Heart right ventricle (tissue), 16 donors: ENCODE measurements around the gene ATXN7. TPM values are rescaled to one million over a fixed set of nuclear protein-coding genes. Genes with fewer than 3 reads are reported as not detected.

Experiments used
- ATAC-seq, 8 donors: fragments of 200-7000 bp; cut with Tn5 transposase; one replicate each; pipeline ENCODE4 v1.9.1; 2020; ENCODE audit warnings: mild to moderate bottlenecking in 8 of 8, moderate library complexity in 8 of 8, moderate number of reproducible peaks in 1 of 8
- DNase-seq, 2 donors: peaks; one replicate each; pipeline ENCODE4 v3.0.0-alpha.2; 2020
- H3K27ac ChIP-seq, 10 donors: fragments of 200-600 bp; sonication (generic) in 2 of 10; one replicate each; pipeline versions ENCODE4 v1.5.0 to v1.8.0; 2020 to 2022; ENCODE audit warnings: mild to moderate bottlenecking in 3 of 10
- H3K27me3 ChIP-seq, 7 donors: fragments of 200-600 bp; one replicate each; pipeline ENCODE4 v1.8.0; 2021 to 2022; ENCODE audit warnings: mild to moderate bottlenecking in 2 of 7
- H3K36me3 ChIP-seq, 9 donors: fragments of 200-600 bp; sonication (generic) in 1 of 9; one replicate each; pipeline versions ENCODE4 v1.5.0 to v1.8.0; 2020 to 2022; ENCODE audit warnings: mild to moderate bottlenecking in 2 of 9
- H3K4me1 ChIP-seq, 9 donors: fragments of 200-600 bp; sonication (generic) in 1 of 9; one replicate each; pipeline versions ENCODE4 v1.5.0 to v1.8.0; 2020 to 2022; ENCODE audit warnings: mild to moderate bottlenecking in 4 of 9
- H3K4me3 ChIP-seq, 10 donors: fragments of 200-600 bp; sonication (generic) in 2 of 10; one replicate each; pipeline versions ENCODE4 v1.5.0 to v1.8.0; 2020 to 2022; ENCODE audit warnings: mild to moderate bottlenecking in 7 of 10, moderate library complexity in 2 of 10
- H3K9me3 ChIP-seq, 11 donors: fragments of 200-600 bp in 10 of 11; sonication (generic) in 2 of 11; one replicate each; pipeline versions ENCODE4 v1.5.0 to v1.8.0; 2013 to 2022; ENCODE audit warnings: mild to moderate bottlenecking in 2 of 11, control low read depth in 1 of 11, moderate library complexity in 1 of 11
- WGBS, 2 donors: extraction: QIAGEN DNeasy Blood & Tissue Kit; methylation state at CpG; one replicate each; pipeline ENCODE4 v1.1.7; 2013; ENCODE audit warnings: inconsistent platforms in 1 of 2; 5-methylcytosine and 5-hydroxymethylcytosine counted together
- intact Hi-C, 10 donors: fragments of 100-400 bp; cut with DNase I; formaldehyde crosslinking; loops; one replicate each; pipeline versions ENCODE4 v1.11.1 to v1.14.2; 2022
- polyA plus RNA-seq, 2 donors: library from polyadenylated mRNA; stranded (reverse); fragments of 200-250 nt; gene quantifications; one replicate each; pipeline ENCODE4 v1.2.3, GENCODE V29; 2013
- total RNA-seq, 10 donors: library from RNA; stranded (reverse); fragmentation: NEBNext Ultra II Directional in 3 of 10; extraction: Animal tissue kit (Norgen Biotek cat#: 25700) in 3 of 10; gene quantifications; one replicate each; pipeline versions ENCODE4 v1.2.1 to v1.2.4, GENCODE V29; 2021 to 2023
- TF ChIP-seq, protein P1 (sequence below), 9 donors: fragments of 200-600 bp; sonication (generic) in 2 of 9; IDR thresholded peaks; one replicate each; pipeline versions ENCODE4 v1.5.0 to v1.8.0; 2021 to 2022; ENCODE audit warnings: antibody characterized with exemption in 9 of 9, mild to moderate bottlenecking in 5 of 9, moderate library complexity in 1 of 9
- donor health status: Arrhythmogenic right ventricular cardiomyopathy.
- donor health status: ischemic (EF 13 %, LVEDD 7.1; RV severe dilation, severe dysfunction).
- donor health status: healthy with polysubstance abuse.
- donor health status: DM: no; HTN: yes; CAD: no.
- donor health status: DM: no; HTN: no; CAD: no.
- donor health status: ischemic (EF 25% LVEDD 6.9; RV normal size, moderate dysfunction).
- donor health status: ischemic (EF 25% LVEDD 5.7; RV mildly dilated, moderate dysfunction).
- donor health status: healthy.
- donor health status: DM: yes; HTN: yes; CAD: no.
- donor health status: Ischemic cardiomyopathy.
- donor health status: ischemic (EF 35%, LVEDD 5.7; RV mildly dilated, moderate dysfunction).
- donor health status: nonischemic (EF 11% LVEDD 7.7; RV severe dilation, severe dysfunction).
- donor health status: DM: yes; HTN: yes; CAD: no.
- donor health status: PGD.
- donor health status: ischemic (EF 29% LVEDD 5.4; RV normal size, mild dysfunction).
- donor health status: nonischemic (EF 23%, LVEDD 6.1; RV moderate dilation, normal function).

The ATXN7 gene
- total and polyA plus RNA-seq, 12 donors, result 1.7 to 31.0 (median 19.6) TPM

DNA sequence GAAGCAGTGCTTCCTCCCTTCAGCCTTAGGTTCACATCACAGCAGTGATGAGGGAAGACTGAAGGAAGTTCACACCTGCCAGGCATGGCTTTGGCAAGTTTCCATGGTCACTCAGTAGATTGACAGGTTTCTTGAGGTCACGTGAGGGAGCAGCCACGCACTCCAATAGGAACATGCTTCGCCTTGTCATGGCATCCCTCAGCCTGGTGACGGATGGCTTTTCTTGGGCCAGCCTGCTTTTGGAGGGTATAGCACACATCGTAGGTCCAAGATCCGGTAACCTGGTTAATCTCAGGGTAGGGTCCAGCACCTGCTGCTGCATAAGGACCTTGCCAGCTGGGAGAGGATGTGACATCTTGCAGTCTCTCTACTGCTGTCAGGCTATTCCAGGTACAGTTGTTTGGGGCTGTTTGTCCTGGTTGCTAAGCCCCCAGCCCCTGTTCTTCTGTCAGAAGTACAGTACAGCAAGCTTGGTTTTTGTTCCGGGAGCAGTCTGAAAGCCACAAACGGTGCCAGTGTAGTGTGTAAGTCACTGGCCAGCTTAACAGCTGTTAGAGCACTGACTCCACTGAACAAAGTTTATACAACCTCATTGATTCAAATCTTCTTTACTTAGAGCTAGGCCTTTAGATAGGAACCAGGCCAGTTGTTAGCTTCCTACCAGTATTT is 117.3 kb downstream of the ATXN7 start:
- TF ChIP-seq, protein P1, sequence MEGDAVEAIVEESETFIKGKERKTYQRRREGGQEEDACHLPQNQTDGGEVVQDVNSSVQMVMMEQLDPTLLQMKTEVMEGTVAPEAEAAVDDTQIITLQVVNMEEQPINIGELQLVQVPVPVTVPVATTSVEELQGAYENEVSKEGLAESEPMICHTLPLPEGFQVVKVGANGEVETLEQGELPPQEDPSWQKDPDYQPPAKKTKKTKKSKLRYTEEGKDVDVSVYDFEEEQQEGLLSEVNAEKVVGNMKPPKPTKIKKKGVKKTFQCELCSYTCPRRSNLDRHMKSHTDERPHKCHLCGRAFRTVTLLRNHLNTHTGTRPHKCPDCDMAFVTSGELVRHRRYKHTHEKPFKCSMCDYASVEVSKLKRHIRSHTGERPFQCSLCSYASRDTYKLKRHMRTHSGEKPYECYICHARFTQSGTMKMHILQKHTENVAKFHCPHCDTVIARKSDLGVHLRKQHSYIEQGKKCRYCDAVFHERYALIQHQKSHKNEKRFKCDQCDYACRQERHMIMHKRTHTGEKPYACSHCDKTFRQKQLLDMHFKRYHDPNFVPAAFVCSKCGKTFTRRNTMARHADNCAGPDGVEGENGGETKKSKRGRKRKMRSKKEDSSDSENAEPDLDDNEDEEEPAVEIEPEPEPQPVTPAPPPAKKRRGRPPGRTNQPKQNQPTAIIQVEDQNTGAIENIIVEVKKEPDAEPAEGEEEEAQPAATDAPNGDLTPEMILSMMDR (IDR thresholded peaks at IDR 0.05), result no peak
- intact Hi-C loops, result loop anchor here in 1 of 10 donors (5.0 kb wide), 1 partner anchor 69 kb away; the partner anchor contains the start of gene SCAANT1
- Histone ChIP-seq H3K27ac (no peak overlapping the region), H3K27me3 (no peaks in the 10 kb centered on the region), H3K36me3 (peaks cover 0 to 64% (median 19%) of the 10 kb centered on the region in 9 donors), H3K4me3 (no peak overlapping the region), H3K9me3 (no peaks in the 10 kb centered on the region), H3K4me1 (peaks cover 0 to 51% (median 26%) of the 10 kb centered on the region in 9 donors)
- DNase-seq, result no peak
- ATAC-seq, result peak in 3 of 8 donors; percentile 13 to 73 (median 55)
- WGBS, 2 donors, result 72 to 83% methylated on average over 8 of the region's 8 CpGs

DNA sequence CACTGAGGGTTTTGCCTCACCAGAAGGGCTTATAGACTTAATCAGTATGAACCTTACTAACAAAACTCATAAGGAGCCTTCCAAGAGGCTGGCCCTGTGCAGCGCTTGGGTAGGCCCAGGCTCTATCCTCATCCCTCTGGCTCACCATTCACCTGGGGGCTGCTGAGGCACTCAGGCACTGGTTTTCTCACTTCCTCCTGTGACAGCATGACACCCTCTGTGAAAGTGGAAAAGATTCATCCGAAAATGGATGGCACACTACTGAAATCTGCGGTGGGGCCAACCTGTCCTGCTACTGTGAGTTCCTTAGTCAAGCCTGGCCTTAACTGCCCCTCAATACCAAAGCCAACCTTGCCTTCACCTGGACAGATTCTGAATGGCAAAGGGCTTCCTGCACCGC is 118.3 kb downstream of the ATXN7 start:
- intact Hi-C loops, result loop anchor here in 1 of 10 donors (5.0 kb wide), 1 partner anchor 70 kb away; the partner anchor contains the start of gene SCAANT1
- no peaks in the 10 kb centered on the region for H3K9me3 ChIP-seq
- peaks cover 0 to 74% (median 19%) of the 10 kb centered on the region in 9 donors for H3K36me3 ChIP-seq
- no peak overlapping the region for H3K27ac ChIP-seq
- peaks cover 0 to 41% (median 25%) of the 10 kb centered on the region in 9 donors for H3K4me1 ChIP-seq
- ATAC-seq (no peak), DNase-seq (no peak)
- TF ChIP-seq, protein P1 (IDR thresholded peaks at IDR 0.05), result no peak
- H3K27me3 ChIP-seq, result no peaks in the 10 kb centered on the region
- 96% methylated on average over 4 of the region's 4 CpGs for whole genome bisulfite sequencing, 2 donors
- no peak overlapping the region for H3K4me3 ChIP-seq

GRCh38 chr3:63984391-63984790 is 120.7 kb downstream of the ATXN7 start:
- Histone ChIP-seq H3K27ac (no peak overlapping the region), H3K36me3 (peaks cover 0 to 98% (median 38%) of the 10 kb centered on the region in 9 donors), H3K4me1 (peaks cover 0 to 16% (median 2%) of the 10 kb centered on the region in 9 donors), H3K9me3 (no peaks in the 10 kb centered on the region), H3K27me3 (no peaks in the 10 kb centered on the region), H3K4me3 (no peak overlapping the region)
- TF ChIP-seq, protein P1 (IDR thresholded peaks at IDR 0.05), result no peak
- WGBS, 2 donors, result 97 to 100% methylated on average over 3 of the region's 3 CpGs
- intact Hi-C loops, result loop anchor here in 1 of 10 donors (5.0 kb wide), 1 partner anchor 72 kb away; the partner anchor contains the start of gene SCAANT1
- no peak for DNase-seq
- no peak for ATAC-seq

- Histone ChIP-seq H3K9me3 (no peaks in the 10 kb centered on the region), H3K36me3 (peaks cover 0 to 100% (median 49%) of the 10 kb centered on the region in 9 donors), H3K27ac (no peak overlapping the region), H3K4me1 (peaks cover 0 to 1% (median 0%) of the 10 kb centered on the region in 9 donors), H3K4me3 (no peak overlapping the region), H3K27me3 (no peaks in the 10 kb centered on the region)
- 90 to 93% methylated on average over 7 of the region's 7 CpGs for WGBS, 2 donors
- no peak for DNase-seq
- TF ChIP-seq, protein P1 (IDR thresholded peaks at IDR 0.05), result no peak
- no peak for ATAC-seq
- intact Hi-C loops, result no loop called here
Measured at GRCh38 chr3:63986146-63986545, 122.5 kb downstream of the ATXN7 start.
